ENCODE measurements around the gene MIA2.
A peak's percentile ranks its signal among the peaks of the same experiment; 100 is the strongest.
"Not testable (repeated sequence)": the region's sequence is repeated elsewhere in the genome, so short reads cannot be mapped to it uniquely, and the experiment has no call there.

Gene MIA2

GRCh38 chr14:39230416-39231035 lies 3.2 kb upstream of the MIA2 start:
- peak; percentile 30 for DNase-seq

GRCh38 chr14:39231751-39232553 lies 1.8 kb upstream of the MIA2 start:
- DNase-seq = peak; percentile 32

GRCh38 chr14:39232554-39233415 lies 930 bp upstream of the MIA2 start:
- DNase-seq = no peak

GRCh38 chr14:39234986-39235385 lies 1.3 kb downstream of the MIA2 start:
- not testable (repeated sequence) for DNase-seq

GRCh38 chr14:39235466-39235865 lies 1.8 kb downstream of the MIA2 start:
- not testable (repeated sequence) for DNase-seq

- no peak for DNase-seq
Measured at GRCh38 chr14:39240769-39241168, 7.1 kb downstream of the MIA2 start.

- DNase-seq = no peak
Measured at GRCh38 chr14:39241637-39242036, 7.9 kb downstream of the MIA2 start.

- DNase-seq = no peak
Measured at GRCh38 chr14:39243831-39244230, 10.1 kb downstream of the MIA2 start.

GRCh38 chr14:39246618-39247017 lies 12.9 kb downstream of the MIA2 start:
- no peak for DNase-seq

GRCh38 chr14:39247256-39247655 lies 13.5 kb downstream of the MIA2 start:
- no peak for DNase-seq

GRCh38 chr14:39251547-39251946 lies 17.8 kb downstream of the MIA2 start:
- no peak for DNase-seq

GRCh38 chr14:39257388-39257787 lies 23.7 kb downstream of the MIA2 start:
- DNase-seq = not testable (repeated sequence)

GRCh38 chr14:39258782-39259545 lies 25.2 kb downstream of the MIA2 start:
- no peak for DNase-seq

GRCh38 chr14:39260161-39260560 lies 26.4 kb downstream of the MIA2 start:
- not testable (repeated sequence) for DNase-seq

GRCh38 chr14:39262214-39262613 lies 28.5 kb downstream of the MIA2 start:
- DNase-seq = not testable (repeated sequence)

- no peak for DNase-seq
Measured at GRCh38 chr14:39264057-39264456, 30.3 kb downstream of the MIA2 start.

GRCh38 chr14:39264558-39264957 lies 30.8 kb downstream of the MIA2 start:
- DNase-seq = no peak

- no peak for DNase-seq
Measured at GRCh38 chr14:39265033-39265432, 31.3 kb downstream of the MIA2 start.

GRCh38 chr14:39265806-39266524 lies 32.2 kb downstream of the MIA2 start:
- DNase-seq = no peak

GRCh38 chr14:39266525-39266870 lies 32.8 kb downstream of the MIA2 start:
- DNase-seq = no peak

- DNase-seq = peak; percentile 80
Measured at GRCh38 chr14:39266871-39267607, 33.3 kb downstream of the MIA2 start.

Data from stimulated activated CD4-positive, alpha-beta T cell treated with anti-CD3 and anti-CD28 coated beads, Interleukin-15, amount 100 ng/mL, for 24 hours (primary cell).